Measurements from ENCODE around the gene CEACAM1.

DNA sequence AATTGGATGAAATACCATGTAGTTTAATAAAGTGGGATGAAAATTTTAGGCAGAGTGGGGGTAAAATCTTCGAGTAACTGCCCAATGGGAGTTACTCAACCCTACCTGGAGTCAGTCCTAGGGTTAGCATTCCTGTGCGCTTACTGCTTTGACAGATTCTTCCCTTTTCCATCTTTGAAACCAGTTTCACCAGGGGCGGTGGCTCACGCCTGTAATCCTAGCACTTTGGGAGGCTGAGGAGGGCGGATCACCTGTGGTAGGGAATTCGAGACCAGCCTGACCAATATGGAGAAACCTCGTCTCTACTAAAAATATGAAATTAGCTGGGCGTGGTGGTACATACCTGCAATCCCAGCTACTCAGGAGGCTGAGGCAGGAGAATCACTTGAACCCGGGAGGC lies 48.5 kb downstream of the CEACAM1 start:
- TF ChIP-seq EZH2 (optimal IDR thresholded peaks at IDR 0.05; ENCODE audit: low read depth, low read length): no peak
- TF ChIP-seq, protein P1, sequence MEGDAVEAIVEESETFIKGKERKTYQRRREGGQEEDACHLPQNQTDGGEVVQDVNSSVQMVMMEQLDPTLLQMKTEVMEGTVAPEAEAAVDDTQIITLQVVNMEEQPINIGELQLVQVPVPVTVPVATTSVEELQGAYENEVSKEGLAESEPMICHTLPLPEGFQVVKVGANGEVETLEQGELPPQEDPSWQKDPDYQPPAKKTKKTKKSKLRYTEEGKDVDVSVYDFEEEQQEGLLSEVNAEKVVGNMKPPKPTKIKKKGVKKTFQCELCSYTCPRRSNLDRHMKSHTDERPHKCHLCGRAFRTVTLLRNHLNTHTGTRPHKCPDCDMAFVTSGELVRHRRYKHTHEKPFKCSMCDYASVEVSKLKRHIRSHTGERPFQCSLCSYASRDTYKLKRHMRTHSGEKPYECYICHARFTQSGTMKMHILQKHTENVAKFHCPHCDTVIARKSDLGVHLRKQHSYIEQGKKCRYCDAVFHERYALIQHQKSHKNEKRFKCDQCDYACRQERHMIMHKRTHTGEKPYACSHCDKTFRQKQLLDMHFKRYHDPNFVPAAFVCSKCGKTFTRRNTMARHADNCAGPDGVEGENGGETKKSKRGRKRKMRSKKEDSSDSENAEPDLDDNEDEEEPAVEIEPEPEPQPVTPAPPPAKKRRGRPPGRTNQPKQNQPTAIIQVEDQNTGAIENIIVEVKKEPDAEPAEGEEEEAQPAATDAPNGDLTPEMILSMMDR (IDR thresholded peaks at IDR 0.05; ENCODE audit: low read length): no peak
- TF ChIP-seq EZH2phosphoT487 (IDR thresholded peaks at IDR 0.05; ENCODE audit: low read length): no peak
